RWPE1 (cell line): ENCODE results near the gene PC.
"Not testable (repeated sequence)": the region's sequence is repeated elsewhere in the genome, so short reads cannot be mapped to it uniquely, and the experiment has no call there.

Experiments used
- CTCF ChIA-PET: fragments of 350-600 bp; sonication (Branson Sonifier 250); formaldehyde crosslinking; extraction: SDS; loops from one replicate; lab custom pipeline; 2021; lab: Yijun Ruan, JAX
- POLR2A ChIA-PET: fragments of 400-600 bp; formaldehyde crosslinking; extraction: SDS; loops from one replicate; lab custom pipeline; 2020; ENCODE audit warnings: antibody characterized with exemption; ENCODE audit not compliant: low non-redundant PET; lab: Yijun Ruan, JAX
- DNase-seq: peaks from one replicate; pipeline ENCODE4 v3.0.0; 2012; ENCODE audit warnings: low spot score
- H3K27ac ChIP-seq: fragments of 450-650 bp; 2 replicates; pipeline ENCODE4 v1.5.1; 2017
- TF ChIP-seq, protein P1 (sequence below): fragments of 450-650 bp; conservative IDR thresholded peaks from 2 replicates; pipeline ENCODE4 v1.5.1; 2017; ENCODE audit warnings: low read depth, mild to moderate bottlenecking

PC gene

DNA sequence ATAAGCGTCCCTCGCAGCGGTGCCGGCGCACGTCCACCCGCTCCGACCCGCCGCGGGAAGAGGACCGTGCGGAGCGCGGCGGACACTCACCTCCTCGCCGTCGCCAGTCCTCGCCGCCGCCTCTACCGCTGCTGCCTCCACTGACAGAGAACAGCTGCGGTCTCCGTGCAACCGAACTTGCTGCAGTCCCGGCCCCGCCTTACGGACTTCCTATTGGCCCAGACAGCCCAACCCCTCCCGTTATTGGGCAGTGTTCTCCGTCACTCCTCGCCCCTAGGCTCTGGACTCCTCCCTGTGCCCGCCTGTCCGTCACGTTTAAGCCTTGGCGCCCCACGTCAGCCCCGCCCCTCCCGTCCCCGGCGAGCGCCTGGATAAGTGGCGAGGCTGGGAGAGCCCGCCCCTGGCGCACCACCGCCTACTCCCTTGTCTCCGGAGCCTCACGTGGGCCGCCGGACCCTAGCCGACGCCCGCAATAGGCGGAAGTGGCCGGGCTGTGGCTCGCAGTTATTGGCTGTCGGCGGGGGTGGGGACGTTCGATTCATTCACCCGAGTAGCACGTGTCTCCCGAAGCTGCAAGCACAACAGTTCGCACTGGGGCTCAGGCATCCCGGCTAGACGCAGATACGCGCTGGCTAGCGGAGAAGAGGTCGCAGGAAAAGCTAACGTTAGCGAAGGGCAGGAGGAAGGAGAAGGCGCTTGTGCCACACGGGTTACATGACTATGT, at the start of gene PC:
Gene PC, minus strand, starts transcription at position 152 of the 724 bp plus-strand sequence. CDS start 86,224 bp downstream, outside the sequence.
- ChIA-PET CTCF (interaction anchor here (1.3 kb wide), 1 partner anchor 18 kb away, joined by 5 read pairs; no protein-coding TSS in a partner anchor), POLR2A (interaction anchor here (0.5 kb wide), 1 partner anchor 159 kb away, joined by 3 read pairs; no protein-coding TSS in a partner anchor)
- peak within 1 kb of the TSS; percentile 81 for H3K27ac ChIP-seq
- DNase-seq = peak; percentile 99
- TF ChIP-seq, protein P1, sequence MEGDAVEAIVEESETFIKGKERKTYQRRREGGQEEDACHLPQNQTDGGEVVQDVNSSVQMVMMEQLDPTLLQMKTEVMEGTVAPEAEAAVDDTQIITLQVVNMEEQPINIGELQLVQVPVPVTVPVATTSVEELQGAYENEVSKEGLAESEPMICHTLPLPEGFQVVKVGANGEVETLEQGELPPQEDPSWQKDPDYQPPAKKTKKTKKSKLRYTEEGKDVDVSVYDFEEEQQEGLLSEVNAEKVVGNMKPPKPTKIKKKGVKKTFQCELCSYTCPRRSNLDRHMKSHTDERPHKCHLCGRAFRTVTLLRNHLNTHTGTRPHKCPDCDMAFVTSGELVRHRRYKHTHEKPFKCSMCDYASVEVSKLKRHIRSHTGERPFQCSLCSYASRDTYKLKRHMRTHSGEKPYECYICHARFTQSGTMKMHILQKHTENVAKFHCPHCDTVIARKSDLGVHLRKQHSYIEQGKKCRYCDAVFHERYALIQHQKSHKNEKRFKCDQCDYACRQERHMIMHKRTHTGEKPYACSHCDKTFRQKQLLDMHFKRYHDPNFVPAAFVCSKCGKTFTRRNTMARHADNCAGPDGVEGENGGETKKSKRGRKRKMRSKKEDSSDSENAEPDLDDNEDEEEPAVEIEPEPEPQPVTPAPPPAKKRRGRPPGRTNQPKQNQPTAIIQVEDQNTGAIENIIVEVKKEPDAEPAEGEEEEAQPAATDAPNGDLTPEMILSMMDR = no peak

DNA sequence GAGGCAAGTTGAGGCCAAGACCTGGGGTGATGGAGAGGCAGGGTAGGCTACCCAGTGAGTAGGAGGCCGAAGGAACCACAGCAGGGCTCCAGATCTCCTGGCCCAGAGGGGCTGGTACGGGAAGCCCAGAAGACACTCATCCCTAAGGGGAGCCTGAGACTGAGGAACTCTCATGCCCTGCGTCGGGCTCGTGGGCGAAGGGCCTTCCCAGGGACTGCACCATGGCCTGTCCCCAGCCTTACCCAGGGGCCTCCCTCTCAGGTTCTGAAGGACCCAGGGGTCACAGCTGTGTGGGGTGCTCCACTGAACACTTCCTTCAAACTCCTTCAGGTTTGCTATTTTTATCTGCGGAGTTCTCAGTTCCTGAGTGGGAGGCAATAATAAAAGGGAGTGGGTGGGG, 48.9 kb upstream of the PC start:
- no peak for DNase-seq
- peak overlapping the region; percentile 16; the same call in 1 of the 2 replicates for H3K27ac ChIP-seq
- ChIA-PET POLR2A (no interaction called here), CTCF (no interaction called here)
- TF ChIP-seq, protein P1 = no peak

GRCh38 chr11:67006029-67006884, 48.1 kb upstream of the PC start:
- TF ChIP-seq, protein P1 = no peak
- DNase-seq = peak; percentile 69
- CTCF ChIA-PET = no interaction called here
- H3K27ac ChIP-seq = peak overlapping the region; percentile 16; the same call in 1 of the 2 replicates
- POLR2A ChIA-PET = interaction anchor here (0.6 kb wide), 1 partner anchor 19 kb away, joined by 4 read pairs; no protein-coding TSS in a partner anchor

DNA sequence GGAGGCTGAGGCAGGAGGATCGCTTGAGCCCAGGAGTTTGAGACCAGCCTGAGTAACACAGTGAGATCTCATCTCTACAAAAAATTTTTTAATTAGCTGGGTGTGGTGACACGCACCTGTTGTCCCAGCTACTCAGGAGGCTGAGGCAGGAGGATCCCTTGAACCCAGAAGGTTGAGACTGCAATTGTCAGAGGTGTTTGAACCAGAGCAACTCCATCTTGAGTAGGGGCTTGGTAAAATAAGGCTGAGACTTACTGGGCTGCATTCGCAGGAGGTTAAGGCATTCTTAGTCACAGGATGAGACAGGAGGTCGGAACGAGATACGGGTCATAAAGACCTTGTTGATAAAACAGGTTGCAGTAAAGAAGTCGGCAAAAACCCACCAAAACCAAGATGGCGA, 47.0 kb upstream of the PC start:
- DNase-seq, H3K27ac ChIP-seq, CTCF ChIA-PET, POLR2A ChIA-PET: not testable (repeated sequence)

- H3K27ac ChIP-seq = peak overlapping the region; percentile 7; the same call in 1 of the 2 replicates
- ChIA-PET CTCF (no interaction called here), POLR2A (no interaction called here)
- TF ChIP-seq, protein P1 = no peak
- DNase-seq = no peak
Measured at GRCh38 chr11:67002921-67003411, 44.8 kb upstream of the PC start.

- no peak for DNase-seq
- CTCF ChIA-PET = no interaction called here
- POLR2A ChIA-PET = no interaction called here
- TF ChIP-seq, protein P1 = no peak
- peak overlapping the region; percentile 7; the same call in 1 of the 2 replicates for H3K27ac ChIP-seq
Measured at GRCh38 chr11:67002297-67002913, 44.2 kb upstream of the PC start.
